ENCODE results near the gene FAM117A. TPM values are rescaled to one million over a fixed set of nuclear protein-coding genes. Genes with fewer than 3 reads are reported as not detected.

FAM117A gene
- total RNA-seq, 3 donors from 2014 or later, result 8.0 to 11.6 (median 9.8) TPM

GRCh38 chr17:49696233-49696761 is 67.6 kb downstream of the FAM117A start:
- no peaks in the 10 kb centered on the region for H3K4me1 ChIP-seq
- intact Hi-C loops (cut with DNase I; ENCODE audit: low total_unique reads), result no loop called here
- H3K27me3 ChIP-seq, result no peaks in the 10 kb centered on the region
- TF ChIP-seq CTCF (IDR thresholded peaks at IDR 0.05), result no peak
- H3K36me3 ChIP-seq, result no peaks in the 10 kb centered on the region
- H3K4me3 ChIP-seq, result no peak overlapping the region
- no peak overlapping the region for H3K27ac ChIP-seq
- no peaks in the 10 kb centered on the region for H3K9me3 ChIP-seq
- DNase-seq (ENCODE audit: low spot score in 2 of 2), result no peak

DNA sequence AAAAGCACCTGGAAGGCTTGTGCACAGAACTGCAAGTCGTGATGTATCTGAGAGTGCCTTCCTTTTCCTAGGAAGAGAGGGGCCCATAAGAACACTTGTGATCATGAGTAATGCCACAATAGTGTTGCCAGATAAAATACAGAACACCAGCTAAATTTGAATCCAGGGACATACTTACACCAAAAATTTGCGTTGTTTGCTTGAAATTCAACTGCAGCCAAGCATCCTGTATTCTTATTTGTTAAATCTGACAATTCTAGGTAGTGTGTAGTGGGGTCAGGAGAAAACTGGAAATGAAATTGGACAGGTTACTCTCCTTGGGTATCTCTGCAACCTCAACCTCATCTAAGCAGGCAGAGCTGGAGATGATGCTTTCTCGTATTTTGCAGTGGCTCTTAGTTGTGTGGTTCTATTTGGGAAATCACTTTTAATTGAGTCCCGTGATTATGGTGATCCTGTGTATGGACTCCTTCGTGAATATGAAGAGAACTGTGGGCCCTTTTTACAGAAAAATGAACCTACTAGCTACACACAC is 68.2 kb downstream of the FAM117A start:
- no peak overlapping the region for H3K27ac ChIP-seq
- intact Hi-C loops (cut with DNase I; ENCODE audit: low total_unique reads), result no loop called here

DNA sequence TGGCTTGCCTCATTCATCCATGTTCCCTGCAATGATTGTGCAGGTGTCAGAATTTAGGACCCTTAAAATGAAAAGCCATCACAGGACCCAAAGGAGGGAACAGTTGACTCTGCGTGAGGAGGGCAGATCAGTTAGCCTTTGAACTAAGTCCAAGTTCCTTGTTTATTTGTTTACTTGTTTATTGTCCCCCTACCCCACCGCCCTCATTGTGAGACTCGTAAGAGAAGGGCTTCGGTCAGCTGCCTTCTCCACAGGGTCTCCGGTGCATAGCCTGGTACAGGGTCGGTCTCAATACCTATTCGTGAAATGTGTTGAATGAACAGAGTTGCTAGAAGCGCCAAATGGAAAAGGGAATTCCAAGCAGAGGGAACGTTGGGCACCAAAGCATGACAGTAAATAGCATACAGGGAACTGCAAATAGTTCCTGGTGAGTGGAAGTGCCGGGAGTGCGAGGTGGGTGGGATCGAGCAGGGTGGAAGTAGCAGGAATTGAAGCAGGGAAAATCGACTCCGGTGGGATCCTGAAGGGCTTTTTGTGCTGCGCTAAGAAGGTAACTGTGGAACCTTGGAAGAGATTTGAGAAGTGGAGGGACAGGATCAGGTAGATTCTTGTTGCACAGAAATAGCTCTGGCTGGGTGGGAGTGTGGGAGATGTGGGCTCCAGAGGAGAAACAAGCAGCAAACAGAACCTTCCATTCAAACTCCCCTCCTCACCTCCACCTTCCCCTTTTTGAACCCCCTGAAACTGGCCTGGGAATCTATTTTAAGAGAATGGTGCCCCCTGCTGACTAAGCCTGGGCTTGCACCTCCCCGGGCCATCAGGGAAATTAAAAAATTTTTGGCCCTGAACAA is 68.9 kb downstream of the FAM117A start:
- Histone ChIP-seq H3K4me3 (no peak overlapping the region), H3K4me1 (no peaks in the 10 kb centered on the region), H3K36me3 (no peaks in the 10 kb centered on the region), H3K27me3 (no peaks in the 10 kb centered on the region), H3K27ac (no peak overlapping the region), H3K9me3 (no peaks in the 10 kb centered on the region)
- TF ChIP-seq POLR2A (IDR thresholded peaks at IDR 0.05) (no peak), CTCF (IDR thresholded peaks at IDR 0.05) (peak; percentile 93 to 96 (median 94))
- no peak for DNase-seq (ENCODE audit: low spot score in 2 of 2)
- intact Hi-C loops (cut with DNase I; ENCODE audit: low total_unique reads), result loop anchor here (1.0 kb wide), 1 partner anchor 125 kb away; no protein-coding TSS in a partner anchor

More for the DNA sequence above, 68.2 kb downstream of the FAM117A start:
- DNase-seq (ENCODE audit: low spot score in 2 of 2), result no peak
- no peaks in the 10 kb centered on the region for H3K36me3 ChIP-seq
- H3K27me3 ChIP-seq, result no peaks in the 10 kb centered on the region
- no peak for TF ChIP-seq CTCF (IDR thresholded peaks at IDR 0.05)
- TF ChIP-seq POLR2AphosphoS5 (IDR thresholded peaks at IDR 0.05), result no peak
- no peak for TF ChIP-seq POLR2A (IDR thresholded peaks at IDR 0.05)
- no peaks in the 10 kb centered on the region for H3K4me1 ChIP-seq
- no peak overlapping the region for H3K4me3 ChIP-seq
- no peaks in the 10 kb centered on the region for H3K9me3 ChIP-seq

DNA sequence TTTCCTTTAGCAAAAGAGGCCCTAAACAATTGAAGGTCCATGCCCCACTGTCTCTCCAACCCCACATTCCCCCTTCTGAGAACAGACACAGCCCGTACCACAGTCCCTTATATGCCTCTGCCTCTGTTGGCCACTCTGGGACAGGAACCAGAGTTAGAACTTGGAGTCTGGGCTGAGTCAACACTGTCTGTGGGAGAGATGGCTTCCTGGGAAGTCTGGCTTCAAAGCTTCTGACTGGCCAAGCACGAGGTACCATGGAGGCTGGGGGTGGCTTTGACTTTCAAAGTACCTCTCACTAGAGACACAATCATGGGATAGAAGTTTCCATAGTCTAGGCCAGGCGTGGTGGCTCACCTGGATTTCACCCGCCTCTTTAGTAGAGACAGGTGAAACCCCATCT is 71.2 kb downstream of the FAM117A start:
- TF ChIP-seq POLR2AphosphoS5 (IDR thresholded peaks at IDR 0.05), result no peak
- TF ChIP-seq POLR2A (IDR thresholded peaks at IDR 0.05), result no peak
- TF ChIP-seq CTCF (IDR thresholded peaks at IDR 0.05), result no peak
- intact Hi-C loops (cut with DNase I; ENCODE audit: low total_unique reads), result no loop called here
- H3K27ac ChIP-seq, result no peak overlapping the region

DNA sequence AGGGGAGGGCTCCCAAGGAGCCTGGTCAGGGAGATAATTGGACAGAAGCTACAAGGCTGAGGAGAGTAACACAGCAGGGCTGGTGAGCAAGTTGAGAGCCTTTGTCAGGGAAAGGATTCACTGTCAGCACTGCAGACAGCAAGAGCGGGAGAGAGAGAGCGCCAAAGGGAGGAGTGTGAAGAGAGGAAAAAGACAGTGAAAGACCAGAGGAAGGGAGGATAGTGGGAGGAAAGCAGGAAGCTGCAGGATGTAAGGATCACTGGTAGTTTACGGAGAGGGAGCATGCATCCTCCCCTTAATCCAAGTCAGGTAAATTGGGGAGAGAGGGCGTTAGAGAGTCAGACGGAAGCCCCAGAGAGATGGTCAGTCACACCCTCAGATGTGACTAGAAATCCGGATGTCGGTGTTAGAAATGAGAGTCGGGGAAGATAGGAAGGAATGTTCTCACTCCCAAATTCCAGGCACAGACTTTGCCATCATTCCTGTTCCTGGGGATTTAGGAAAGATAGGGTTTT is 72.2 kb downstream of the FAM117A start:
- Histone ChIP-seq H3K27me3 (no peaks in the 10 kb centered on the region), H3K9me3 (no peaks in the 10 kb centered on the region), H3K27ac (peak overlapping the region; percentile 33 to 63), H3K36me3 (no peaks in the 10 kb centered on the region), H3K4me1 (no peaks in the 10 kb centered on the region), H3K4me3 (no peak overlapping the region)
- DNase-seq (ENCODE audit: low spot score in 2 of 2), result no peak
- TF ChIP-seq CTCF (IDR thresholded peaks at IDR 0.05) (no peak), POLR2AphosphoS5 (IDR thresholded peaks at IDR 0.05) (no peak), POLR2A (IDR thresholded peaks at IDR 0.05) (no peak)
- intact Hi-C loops (cut with DNase I; ENCODE audit: low total_unique reads), result no loop called here

More for the DNA sequence above, 71.2 kb downstream of the FAM117A start:
- H3K27me3 ChIP-seq, result no peaks in the 10 kb centered on the region
- no peaks in the 10 kb centered on the region for H3K4me1 ChIP-seq
- H3K36me3 ChIP-seq, result no peaks in the 10 kb centered on the region
- H3K9me3 ChIP-seq, result no peaks in the 10 kb centered on the region
- no peak for DNase-seq (ENCODE audit: low spot score in 2 of 2)
- no peak overlapping the region for H3K4me3 ChIP-seq
